Gastroesophageal sphincter (tissue), 4 donors: Measurements from ENCODE around the gene CMSS1. TPM values are rescaled to one million over a fixed set of nuclear protein-coding genes. Genes with fewer than 3 reads are reported as not detected.

Experiments
- ATAC-seq: fragments of 150-250 bp; one replicate; pipeline ENCODE4 v1.9.1; 2016; ENCODE audit warnings: mild to moderate bottlenecking, moderate library complexity
- H3K27ac ChIP-seq, 4 donors: fragments of 200-600 bp; sonication (generic) in 3 of 4; 1 replicate in 3 of 4; 2 replicates in 1 of 4; pipeline ENCODE4 v1.5.1; 2016 to 2019
- H3K27me3 ChIP-seq: fragments of 200-600 bp; sonication (generic); one replicate; pipeline ENCODE4 v1.5.1; 2019
- H3K36me3 ChIP-seq, 2 donors: fragments of 200-600 bp; sonication (generic); one replicate each; pipeline ENCODE4 v1.5.1; 2019; ENCODE audit warnings: control low read depth in 1 of 2
- H3K4me1 ChIP-seq, 3 donors: fragments of 200-600 bp; sonication (generic); 1 replicate in 2 of 3; 2 replicates in 1 of 3; pipeline ENCODE4 v1.5.1; 2016 to 2019; ENCODE audit warnings: control low read depth in 2 of 3
- H3K4me3 ChIP-seq, 2 donors: fragments of 200-600 bp; sonication (generic); one replicate each; pipeline ENCODE4 v1.5.1; 2019; ENCODE audit warnings: mild to moderate bottlenecking in 1 of 2, moderate library complexity in 1 of 2
- H3K9me3 ChIP-seq, 3 donors: fragments of 200-600 bp; sonication (generic); one replicate each; pipeline ENCODE4 v1.5.1; 2017 to 2019; ENCODE audit warnings: control low read depth in 2 of 3
- EP300 ChIP-seq: sonication (generic); formaldehyde crosslinking; IDR thresholded peaks from one replicate; pipeline ENCODE4 v1.6.1; 2017; ENCODE audit warnings: antibody characterized with exemption, mild to moderate bottlenecking
- POLR2A ChIP-seq, 2 donors: fragments of 450-650 bp; IDR thresholded peaks; one replicate each; pipeline ENCODE4 v1.6.1; 2017; ENCODE audit warnings: antibody characterized with exemption in 2 of 2, mild to moderate bottlenecking in 2 of 2, moderate library complexity in 1 of 2
- POLR2AphosphoS5 ChIP-seq: sonication (generic); formaldehyde crosslinking; IDR thresholded peaks from one replicate; pipeline ENCODE4 v1.6.1; 2017; ENCODE audit warnings: antibody characterized with exemption
- WGBS, 2 donors: methylation state at CpG; one replicate each; pipeline ENCODE4 v1.1.5; 2018; ENCODE audit warnings: low coverage in 1 of 2; 5-methylcytosine and 5-hydroxymethylcytosine counted together
- total RNA-seq, 4 donors: library from RNA; depleted of rRNA; stranded (reverse); fragments of >200 nt; gene quantifications; one replicate each; pipeline ENCODE4 v1.1.0, GENCODE V29; 2016
- TF ChIP-seq, protein P1 (sequence below), 4 experiments: fragments of 200-600 bp in 2 of 4; fragments of 450-650 bp in 2 of 4; sonication (generic) in 1 of 4; IDR thresholded peaks; one replicate each; pipeline ENCODE4 v1.5.1; 2017 to 2019; ENCODE audit warnings: antibody characterized with exemption in 4 of 4, mild to moderate bottlenecking in 2 of 4, moderate library complexity in 2 of 4

Gene CMSS1
- total RNA-seq, 4 donors from 2014 or later, result 15.2 to 20.8 (median 16.6) TPM

DNA sequence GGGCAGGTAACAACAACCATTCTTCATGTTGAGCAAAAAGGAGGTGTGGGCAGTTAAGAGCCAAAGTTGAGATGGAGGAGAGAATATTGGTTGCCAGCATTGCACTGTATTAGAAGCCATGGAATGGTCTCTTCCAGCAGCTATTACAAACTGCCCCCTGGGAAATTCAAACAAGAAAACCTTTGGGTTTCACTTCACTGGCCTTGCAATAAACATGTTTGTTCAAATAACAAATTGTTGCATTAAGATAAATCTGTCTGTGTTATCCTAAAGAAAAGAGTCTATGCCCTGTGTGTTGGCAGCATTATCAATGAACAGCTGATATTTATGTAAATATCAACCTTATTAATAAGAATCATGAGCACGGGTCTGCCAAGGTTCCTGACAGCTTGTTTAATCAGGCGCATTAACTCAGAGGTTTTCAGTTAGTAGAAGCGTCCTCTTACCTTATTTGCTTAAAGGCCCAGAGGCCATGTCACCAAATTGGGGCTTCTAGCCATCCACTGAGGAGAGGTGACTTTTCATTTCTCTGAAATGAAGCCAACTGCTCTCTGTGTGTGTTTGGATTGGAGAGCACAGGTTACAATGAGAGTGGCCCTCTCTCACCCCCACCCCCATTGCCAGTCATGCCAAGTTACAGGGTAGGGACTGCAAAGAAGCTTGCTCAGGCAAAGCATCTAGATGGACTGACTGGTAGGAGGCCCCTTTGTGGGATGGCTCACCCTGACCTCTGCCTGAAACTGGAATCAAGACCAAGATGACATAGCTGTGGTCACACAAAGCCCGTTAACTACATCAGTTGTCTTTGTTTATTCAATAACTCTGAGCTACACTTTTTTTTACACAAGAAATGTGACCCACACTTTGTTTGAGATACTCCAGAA, 286.1 kb downstream of the CMSS1 start:
- Histone ChIP-seq H3K27ac (peak overlapping the region; percentile 39 to 65 (median 50)), H3K4me1 (peaks cover 20 to 76% (median 34%) of the 10 kb centered on the region in 3 donors), H3K36me3 (no peaks in the 10 kb centered on the region), H3K9me3 (no peaks in the 10 kb centered on the region), H3K27me3 (no peaks in the 10 kb centered on the region), H3K4me3 (no peak overlapping the region)
- ATAC-seq, result no peak
- TF ChIP-seq, protein P1, sequence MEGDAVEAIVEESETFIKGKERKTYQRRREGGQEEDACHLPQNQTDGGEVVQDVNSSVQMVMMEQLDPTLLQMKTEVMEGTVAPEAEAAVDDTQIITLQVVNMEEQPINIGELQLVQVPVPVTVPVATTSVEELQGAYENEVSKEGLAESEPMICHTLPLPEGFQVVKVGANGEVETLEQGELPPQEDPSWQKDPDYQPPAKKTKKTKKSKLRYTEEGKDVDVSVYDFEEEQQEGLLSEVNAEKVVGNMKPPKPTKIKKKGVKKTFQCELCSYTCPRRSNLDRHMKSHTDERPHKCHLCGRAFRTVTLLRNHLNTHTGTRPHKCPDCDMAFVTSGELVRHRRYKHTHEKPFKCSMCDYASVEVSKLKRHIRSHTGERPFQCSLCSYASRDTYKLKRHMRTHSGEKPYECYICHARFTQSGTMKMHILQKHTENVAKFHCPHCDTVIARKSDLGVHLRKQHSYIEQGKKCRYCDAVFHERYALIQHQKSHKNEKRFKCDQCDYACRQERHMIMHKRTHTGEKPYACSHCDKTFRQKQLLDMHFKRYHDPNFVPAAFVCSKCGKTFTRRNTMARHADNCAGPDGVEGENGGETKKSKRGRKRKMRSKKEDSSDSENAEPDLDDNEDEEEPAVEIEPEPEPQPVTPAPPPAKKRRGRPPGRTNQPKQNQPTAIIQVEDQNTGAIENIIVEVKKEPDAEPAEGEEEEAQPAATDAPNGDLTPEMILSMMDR (IDR thresholded peaks at IDR 0.05), result no peak
- TF ChIP-seq POLR2A (IDR thresholded peaks at IDR 0.05) (no peak), POLR2AphosphoS5 (no peak), EP300 (no peak)
- WGBS, 2 donors, result 38 to 45% methylated on average over 3 to 4 of the region's 4 CpGs

DNA sequence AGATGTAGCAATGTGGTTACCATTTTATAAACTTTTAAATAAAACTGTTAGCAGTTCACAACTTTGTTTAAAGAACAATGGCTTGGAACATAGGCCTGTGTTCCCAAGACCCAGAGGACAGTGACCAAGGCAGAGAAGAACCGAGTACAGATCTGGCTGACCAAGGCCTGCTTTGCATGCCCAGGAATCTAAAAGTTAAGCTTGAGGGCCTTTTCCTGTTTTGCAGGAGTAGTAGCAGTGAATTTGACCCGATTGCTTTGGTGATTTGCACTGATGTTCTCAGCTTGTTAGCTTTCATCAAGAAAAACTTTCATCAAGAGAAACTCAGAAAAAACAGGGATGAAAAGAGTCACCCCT, 286.8 kb downstream of the CMSS1 start:
- no peaks in the 10 kb centered on the region for H3K27me3 ChIP-seq
- no peaks in the 10 kb centered on the region for H3K36me3 ChIP-seq
- H3K9me3 ChIP-seq, result no peaks in the 10 kb centered on the region
- no peak for TF ChIP-seq EP300
- TF ChIP-seq POLR2A (IDR thresholded peaks at IDR 0.05), result no peak
- TF ChIP-seq, protein P1 (IDR thresholded peaks at IDR 0.05), result no peak
- TF ChIP-seq POLR2AphosphoS5, result no peak
- peak overlapping the region in 3 of 4 donors; percentile 42 to 65 (median 58) for H3K27ac ChIP-seq
- 40 to 77% methylated on average over 1 to 2 of the region's 2 CpGs for WGBS, 2 donors
- peaks cover 18 to 72% (median 32%) of the 10 kb centered on the region in 3 donors for H3K4me1 ChIP-seq
- no peak overlapping the region for H3K4me3 ChIP-seq
- ATAC-seq, result no peak

DNA sequence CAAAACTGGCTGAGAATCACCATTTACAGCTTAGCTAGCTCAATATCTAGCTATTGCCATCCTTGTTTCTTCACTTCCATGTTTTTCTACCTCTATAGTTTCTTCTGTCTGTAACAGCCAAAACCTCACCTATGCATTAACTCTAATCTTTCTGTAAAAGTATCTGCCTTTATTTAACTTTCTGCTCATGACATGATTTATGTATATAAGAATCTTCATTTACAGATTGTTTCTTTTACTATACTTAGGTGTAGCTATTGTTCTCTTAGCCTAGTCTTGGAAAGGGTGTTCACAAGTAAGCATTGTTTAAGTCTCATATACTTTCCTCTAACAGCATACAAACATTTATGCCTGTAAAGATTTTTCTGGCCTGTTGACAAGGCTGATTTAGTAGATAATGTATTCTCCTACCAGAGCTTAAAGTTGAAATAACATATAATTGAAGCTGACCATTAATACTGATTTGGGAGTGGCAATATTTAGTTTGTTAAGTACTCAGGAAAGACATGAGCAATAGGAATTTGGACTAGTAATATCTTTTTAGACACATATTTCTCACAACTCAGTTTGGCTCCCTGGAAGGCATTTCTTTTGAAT, 287.3 kb downstream of the CMSS1 start:
- Histone ChIP-seq H3K4me1 (peaks cover 18 to 69% (median 29%) of the 10 kb centered on the region in 3 donors), H3K36me3 (no peaks in the 10 kb centered on the region), H3K9me3 (no peaks in the 10 kb centered on the region), H3K4me3 (no peak overlapping the region), H3K27ac (peak overlapping the region in 3 of 4 donors; percentile 55 to 65 (median 58)), H3K27me3 (no peaks in the 10 kb centered on the region)
- ATAC-seq, result no peak
- TF ChIP-seq POLR2AphosphoS5 (no peak), EP300 (no peak), POLR2A (IDR thresholded peaks at IDR 0.05) (no peak)
- TF ChIP-seq, protein P1 (IDR thresholded peaks at IDR 0.05), result no peak

DNA sequence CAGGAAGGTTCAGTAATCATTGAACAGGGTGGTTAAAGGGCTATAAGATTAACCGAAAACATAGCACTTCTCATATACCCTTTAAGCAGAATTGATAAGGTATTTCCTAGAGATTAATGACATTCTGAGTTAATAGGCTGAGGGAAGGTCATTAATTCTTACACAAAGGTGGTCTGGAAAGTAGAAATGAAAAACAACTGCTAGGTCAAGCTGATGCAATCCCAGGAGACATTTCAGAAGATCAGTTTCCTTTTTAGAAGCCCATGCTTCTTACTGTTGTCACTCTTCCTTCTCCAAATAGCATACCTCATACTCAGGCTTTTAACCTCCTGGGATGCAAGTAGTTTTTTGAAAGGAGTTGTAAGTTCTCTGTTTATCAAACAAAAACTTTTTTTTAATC, 287.8 kb downstream of the CMSS1 start:
- no peak overlapping the region for H3K4me3 ChIP-seq
- TF ChIP-seq EP300 (no peak), POLR2AphosphoS5 (no peak), POLR2A (IDR thresholded peaks at IDR 0.05) (no peak)
- TF ChIP-seq, protein P1 (IDR thresholded peaks at IDR 0.05), result no peak
- peaks cover 21 to 74% (median 29%) of the 10 kb centered on the region in 3 donors for H3K4me1 ChIP-seq
- WGBS, 2 donors, result 63 to 82% methylated on average over 1 of the region's 1 CpG
- ATAC-seq, result no peak
- no peaks in the 10 kb centered on the region for H3K27me3 ChIP-seq
- H3K9me3 ChIP-seq, result no peaks in the 10 kb centered on the region
- H3K27ac ChIP-seq, result peak overlapping the region in 3 of 4 donors; percentile 55 to 65 (median 58)
- H3K36me3 ChIP-seq, result no peaks in the 10 kb centered on the region
